Measurements from ENCODE around the gene IDH2.

GRCh38 chr15:90090226-90090848 is 11.9 kb downstream of the IDH2 start:
- TF ChIP-seq CTCF (IDR thresholded peaks at IDR 0.05), result no peak
- no peak for TF ChIP-seq EZH2 (IDR thresholded peaks at IDR 0.05)

All from neural progenitor cell (in vitro differentiated cells).